Measurements from ENCODE around the gene SPTB.

Gene SPTB

DNA sequence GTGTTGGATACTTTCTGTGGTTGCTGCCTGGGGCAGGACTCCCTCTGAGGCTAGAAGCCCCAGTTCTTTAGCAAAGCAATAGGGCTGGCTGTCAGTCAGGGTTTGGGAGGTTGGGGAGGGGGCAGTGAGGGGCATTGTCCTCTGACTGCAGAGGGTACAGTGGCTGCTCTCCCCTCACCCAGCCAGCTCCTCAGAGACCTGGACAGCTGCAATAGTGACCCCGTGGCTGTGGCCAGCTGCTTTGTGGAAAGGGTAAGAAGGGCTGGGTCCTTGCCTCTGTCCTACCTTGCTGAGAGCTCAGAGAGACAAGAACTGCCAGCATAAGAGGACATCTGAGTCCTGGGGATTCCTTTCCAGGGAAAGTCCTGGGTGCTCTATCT, 149.7 kb downstream of the SPTB start:
- TF ChIP-seq, protein P1, sequence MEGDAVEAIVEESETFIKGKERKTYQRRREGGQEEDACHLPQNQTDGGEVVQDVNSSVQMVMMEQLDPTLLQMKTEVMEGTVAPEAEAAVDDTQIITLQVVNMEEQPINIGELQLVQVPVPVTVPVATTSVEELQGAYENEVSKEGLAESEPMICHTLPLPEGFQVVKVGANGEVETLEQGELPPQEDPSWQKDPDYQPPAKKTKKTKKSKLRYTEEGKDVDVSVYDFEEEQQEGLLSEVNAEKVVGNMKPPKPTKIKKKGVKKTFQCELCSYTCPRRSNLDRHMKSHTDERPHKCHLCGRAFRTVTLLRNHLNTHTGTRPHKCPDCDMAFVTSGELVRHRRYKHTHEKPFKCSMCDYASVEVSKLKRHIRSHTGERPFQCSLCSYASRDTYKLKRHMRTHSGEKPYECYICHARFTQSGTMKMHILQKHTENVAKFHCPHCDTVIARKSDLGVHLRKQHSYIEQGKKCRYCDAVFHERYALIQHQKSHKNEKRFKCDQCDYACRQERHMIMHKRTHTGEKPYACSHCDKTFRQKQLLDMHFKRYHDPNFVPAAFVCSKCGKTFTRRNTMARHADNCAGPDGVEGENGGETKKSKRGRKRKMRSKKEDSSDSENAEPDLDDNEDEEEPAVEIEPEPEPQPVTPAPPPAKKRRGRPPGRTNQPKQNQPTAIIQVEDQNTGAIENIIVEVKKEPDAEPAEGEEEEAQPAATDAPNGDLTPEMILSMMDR (IDR thresholded peaks at IDR 0.05; ENCODE audit: control insufficient read depth, insufficient read depth, low read depth, low read length, missing control alignments), result no peak
- no peak overlapping the region for H3K4me3 ChIP-seq (ENCODE audit: control insufficient read depth, low read depth, low read length)
- no peak for DNase-seq (ENCODE audit: low read depth)

GRCh38 chr14:64729386-64730060, 150.2 kb downstream of the SPTB start:
- DNase-seq (ENCODE audit: low read depth), result no peak
- no peak overlapping the region for H3K4me3 ChIP-seq (ENCODE audit: control insufficient read depth, low read depth, low read length)
- TF ChIP-seq, protein P1 (IDR thresholded peaks at IDR 0.05; ENCODE audit: control insufficient read depth, insufficient read depth, low read depth, low read length, missing control alignments), result no peak

- no peak for DNase-seq (ENCODE audit: low read depth)
- TF ChIP-seq, protein P1 (IDR thresholded peaks at IDR 0.05; ENCODE audit: control insufficient read depth, insufficient read depth, low read depth, low read length, missing control alignments), result no peak
- no peak overlapping the region for H3K4me3 ChIP-seq (ENCODE audit: control insufficient read depth, low read depth, low read length)
Observed at GRCh38 chr14:64728856-64729255, 150.9 kb downstream of the SPTB start.

DNA sequence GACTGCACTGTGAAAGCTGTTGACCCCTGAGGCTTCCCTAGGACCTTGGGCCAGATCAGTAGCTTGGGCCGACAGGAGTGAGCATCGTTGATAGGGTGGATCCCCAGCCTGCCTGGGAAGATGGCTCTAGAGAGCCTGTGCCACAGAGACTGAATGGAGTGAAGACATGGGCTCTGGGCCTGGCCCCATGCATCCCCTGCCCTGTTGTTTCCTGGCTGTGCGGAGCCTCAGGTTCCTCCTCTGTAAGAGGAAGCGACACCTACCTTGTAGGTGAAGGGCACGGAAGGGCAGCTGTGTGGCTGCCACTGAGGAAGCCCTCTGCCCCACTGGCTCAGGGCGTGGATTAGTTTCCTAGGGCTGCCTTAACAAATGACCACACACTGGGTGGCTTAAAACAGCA, 151.6 kb downstream of the SPTB start:
- no peak for DNase-seq (ENCODE audit: low read depth)
- no peak overlapping the region for H3K4me3 ChIP-seq (ENCODE audit: control insufficient read depth, low read depth, low read length)
- TF ChIP-seq, protein P1 (IDR thresholded peaks at IDR 0.05; ENCODE audit: control insufficient read depth, insufficient read depth, low read depth, low read length, missing control alignments), result no peak

DNA sequence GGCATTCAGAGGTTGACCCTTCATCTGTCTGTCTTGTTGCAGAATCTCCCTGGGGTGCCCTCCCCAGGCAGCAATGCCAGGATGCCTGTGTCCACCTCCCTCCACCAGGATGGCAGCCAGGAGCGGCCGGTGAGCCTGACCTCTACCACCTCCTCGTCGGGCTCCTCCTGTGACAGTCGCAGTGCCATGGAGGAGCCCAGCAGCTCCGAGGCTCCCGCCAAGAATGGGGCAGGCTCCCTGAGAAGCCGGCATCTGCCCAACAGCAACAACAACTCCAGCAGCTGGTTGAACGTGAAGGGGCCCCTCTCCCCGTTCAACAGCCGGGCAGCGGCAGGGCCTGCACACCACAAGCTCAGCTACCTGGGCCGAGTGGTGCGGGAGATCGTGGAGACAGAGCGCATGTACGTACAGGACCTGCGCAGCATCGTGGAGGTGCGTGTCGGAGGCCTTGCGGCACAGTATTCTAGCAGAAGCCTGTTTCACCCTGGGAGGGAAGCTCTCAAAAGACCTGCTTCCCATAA, 152.1 kb downstream of the SPTB start:
- DNase-seq (ENCODE audit: low read depth), result no peak
- no peak overlapping the region for H3K4me3 ChIP-seq (ENCODE audit: control insufficient read depth, low read depth, low read length)
- TF ChIP-seq, protein P1 (IDR thresholded peaks at IDR 0.05; ENCODE audit: control insufficient read depth, insufficient read depth, low read depth, low read length, missing control alignments), result no peak

GRCh38 chr14:64726585-64726890, 153.2 kb downstream of the SPTB start:
- DNase-seq (ENCODE audit: low read depth), result no peak
- H3K4me3 ChIP-seq (ENCODE audit: control insufficient read depth, low read depth, low read length), result no peak overlapping the region
- TF ChIP-seq, protein P1 (IDR thresholded peaks at IDR 0.05; ENCODE audit: control insufficient read depth, insufficient read depth, low read depth, low read length, missing control alignments), result no peak
